ENCODE data around the gene RGMB. TPM values are rescaled to one million over a fixed set of nuclear protein-coding genes. Genes with fewer than 3 reads are reported as not detected.

RGMB gene
- total and polyA plus RNA-seq, 2 donors from 2014 or later: 4.0 to 12.2 TPM

- no peaks in the 10 kb centered on the region for H3K4me1 ChIP-seq (ENCODE audit: control insufficient read depth in 2 of 3, insufficient read depth in 2 of 3, low read depth in 1 of 3, low read length in 3 of 3)
- FAIRE-seq (no peak), DNase-seq (no peak)
Observed at GRCh38 chr5:98810206-98810605, 36.7 kb downstream of the RGMB start.

GRCh38 chr5:98813755-98814154, 40.3 kb downstream of the RGMB start:
- no peaks in the 10 kb centered on the region for H3K27me3 ChIP-seq (ENCODE audit: control insufficient read depth, insufficient read depth, low read length)
- H3K9ac ChIP-seq (ENCODE audit: low read length in 3 of 3): no peak overlapping the region
- H3K4me1 ChIP-seq (ENCODE audit: control insufficient read depth in 2 of 3, insufficient read depth in 2 of 3, low read depth in 1 of 3, low read length in 3 of 3): no peaks in the 10 kb centered on the region
- H3K4me3 ChIP-seq (ENCODE audit: low read length in 3 of 3): no peak overlapping the region
- H3K9me3 ChIP-seq (ENCODE audit: control insufficient read depth in 2 of 3, insufficient read depth in 1 of 3, low read length in 3 of 3): no peaks in the 10 kb centered on the region
- no peak overlapping the region for H3K27ac ChIP-seq (ENCODE audit: low read depth in 2 of 2, low read length in 2 of 2)
- H3K36me3 ChIP-seq (ENCODE audit: control insufficient read depth in 2 of 3, insufficient read depth in 3 of 3, low read length in 3 of 3): no peaks in the 10 kb centered on the region
- DNase-seq: no peak
- intact Hi-C loops (cut with DNase I): no loop called here
- TF ChIP-seq CTCF (IDR thresholded peaks at IDR 0.05; ENCODE audit: borderline replicate concordance, extremely low read depth, insufficient read depth): no peak
- FAIRE-seq: no peak

More at GRCh38 chr5:98810206-98810605, 36.7 kb downstream of the RGMB start:
- no peak overlapping the region for H3K9ac ChIP-seq (ENCODE audit: low read length in 3 of 3)
- H3K4me3 ChIP-seq (ENCODE audit: low read length in 3 of 3): no peak overlapping the region
- H3K9me3 ChIP-seq (ENCODE audit: control insufficient read depth in 2 of 3, insufficient read depth in 1 of 3, low read length in 3 of 3): peaks cover 0 to 5% (median 4%) of the 10 kb centered on the region in 3 donors
- intact Hi-C loops (cut with DNase I): no loop called here
- H3K27me3 ChIP-seq (ENCODE audit: control insufficient read depth, insufficient read depth, low read length): no peaks in the 10 kb centered on the region
- H3K27ac ChIP-seq (ENCODE audit: low read depth in 2 of 2, low read length in 2 of 2): no peak overlapping the region
- no peak for TF ChIP-seq CTCF (IDR thresholded peaks at IDR 0.05; ENCODE audit: borderline replicate concordance, extremely low read depth, insufficient read depth)
- H3K36me3 ChIP-seq (ENCODE audit: control insufficient read depth in 2 of 3, insufficient read depth in 3 of 3, low read length in 3 of 3): no peaks in the 10 kb centered on the region

GRCh38 chr5:98816582-98817222, 43.2 kb downstream of the RGMB start:
- intact Hi-C loops (cut with DNase I): no loop called here
- DNase-seq (no peak), FAIRE-seq (no peak)
- Histone ChIP-seq H3K9ac (ENCODE audit: low read length in 3 of 3) (no peak overlapping the region), H3K27ac (ENCODE audit: low read depth in 2 of 2, low read length in 2 of 2) (no peak overlapping the region), H3K4me1 (ENCODE audit: control insufficient read depth in 2 of 3, insufficient read depth in 2 of 3, low read depth in 1 of 3, low read length in 3 of 3) (no peaks in the 10 kb centered on the region), H3K36me3 (ENCODE audit: control insufficient read depth in 2 of 3, insufficient read depth in 3 of 3, low read length in 3 of 3) (no peaks in the 10 kb centered on the region), H3K9me3 (ENCODE audit: control insufficient read depth in 2 of 3, insufficient read depth in 1 of 3, low read length in 3 of 3) (peaks cover 0 to 5% (median 0%) of the 10 kb centered on the region in 3 donors), H3K27me3 (ENCODE audit: control insufficient read depth, insufficient read depth, low read length) (no peaks in the 10 kb centered on the region), H3K4me3 (ENCODE audit: low read length in 3 of 3) (no peak overlapping the region)
- TF ChIP-seq CTCF (IDR thresholded peaks at IDR 0.05; ENCODE audit: borderline replicate concordance, extremely low read depth, insufficient read depth): no peak

All from kidney (tissue), 14 donors.